ENCODE measurements around the gene REXO1. TPM values are rescaled to one million over a fixed set of nuclear protein-coding genes. Genes with fewer than 3 reads are reported as not detected.
A peak's percentile ranks its signal among the peaks of the same experiment; 100 is the strongest.

Gene REXO1
- polyA plus RNA-seq, 3 donors: 2.8 to 60.8 (median 3.0) TPM

- Mint-ChIP-seq H3K27me3 (ENCODE audit: low read depth in 3 of 3) (peaks cover 4 to 9% (median 5%) of the 10 kb centered on the region in 3 donors), H3K4me1 (peaks cover 67% of the 10 kb centered on the region), H3K27ac (peak overlapping the region; percentile 92 to 96 (median 94)), H3K9me3 (no peaks in the 10 kb centered on the region), H3K4me3 (peak overlapping the region; percentile 81 to 90), H3K36me3 (no peaks in the 10 kb centered on the region)
- H3K9ac ChIP-seq (ENCODE audit: insufficient read depth, low read length, poor library complexity, severe bottlenecking): peak overlapping the region; percentile 89
- peak overlapping the region; percentile 92 for H3K4me2 ChIP-seq (replicated peaks; ENCODE audit: extremely low read depth, low read length, poor library complexity, severe bottlenecking)
- peak overlapping the region; percentile 58 for H2AFZ ChIP-seq (ENCODE audit: insufficient read depth, low read depth, low read length, poor library complexity, severe bottlenecking)
- peak; percentile 90 to 93 (median 90) for DNase-seq
- H3K27me3 ChIP-seq (ENCODE audit: control insufficient read depth in 2 of 2, insufficient read depth in 2 of 2, low read length in 2 of 2): no peaks in the 10 kb centered on the region
- 0% methylated on average over 57 of the region's 73 CpGs for WGBS (ENCODE audit: insufficient coverage)
- H3K9me3 ChIP-seq (replicated peaks in 1 of 2; ENCODE audit: control insufficient read depth in 1 of 2, insufficient read depth in 1 of 2, low read length in 2 of 2): no peaks in the 10 kb centered on the region
- H3K4me1 ChIP-seq (ENCODE audit: control insufficient read depth in 1 of 2, insufficient read depth in 2 of 2, low read length in 2 of 2): peaks cover 88 to 97% of the 10 kb centered on the region in 2 donors
- peaks cover 0 to 2% of the 10 kb centered on the region in 2 donors for H3K36me3 ChIP-seq (replicated peaks in 1 of 2; ENCODE audit: control insufficient read depth in 1 of 2, insufficient read depth in 2 of 2, low read length in 2 of 2)
- H3K4me3 ChIP-seq (replicated peaks in 1 of 3; ENCODE audit: low read depth in 2 of 3, low read length in 3 of 3): peak overlapping the region; percentile 38 to 97 (median 84)
- H3K27ac ChIP-seq (ENCODE audit: low read depth in 1 of 2, low read length in 2 of 2): peak overlapping the region; percentile 86 to 92
- intact Hi-C loops (cut with micrococcal nuclease): no loop called here
- peaks cover 99% of the 10 kb centered on the region for H3K79me2 ChIP-seq (ENCODE audit: insufficient read depth, low read length)
- peaks cover 85% of the 10 kb centered on the region for H4K20me1 ChIP-seq (ENCODE audit: insufficient read depth, low read length)
- TF ChIP-seq, protein P1, sequence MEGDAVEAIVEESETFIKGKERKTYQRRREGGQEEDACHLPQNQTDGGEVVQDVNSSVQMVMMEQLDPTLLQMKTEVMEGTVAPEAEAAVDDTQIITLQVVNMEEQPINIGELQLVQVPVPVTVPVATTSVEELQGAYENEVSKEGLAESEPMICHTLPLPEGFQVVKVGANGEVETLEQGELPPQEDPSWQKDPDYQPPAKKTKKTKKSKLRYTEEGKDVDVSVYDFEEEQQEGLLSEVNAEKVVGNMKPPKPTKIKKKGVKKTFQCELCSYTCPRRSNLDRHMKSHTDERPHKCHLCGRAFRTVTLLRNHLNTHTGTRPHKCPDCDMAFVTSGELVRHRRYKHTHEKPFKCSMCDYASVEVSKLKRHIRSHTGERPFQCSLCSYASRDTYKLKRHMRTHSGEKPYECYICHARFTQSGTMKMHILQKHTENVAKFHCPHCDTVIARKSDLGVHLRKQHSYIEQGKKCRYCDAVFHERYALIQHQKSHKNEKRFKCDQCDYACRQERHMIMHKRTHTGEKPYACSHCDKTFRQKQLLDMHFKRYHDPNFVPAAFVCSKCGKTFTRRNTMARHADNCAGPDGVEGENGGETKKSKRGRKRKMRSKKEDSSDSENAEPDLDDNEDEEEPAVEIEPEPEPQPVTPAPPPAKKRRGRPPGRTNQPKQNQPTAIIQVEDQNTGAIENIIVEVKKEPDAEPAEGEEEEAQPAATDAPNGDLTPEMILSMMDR (IDR thresholded peaks at IDR 0.05): no peak
These were observed 8.7 kb upstream of the REXO1 start for GRCh38 chr19:1856698-1857603.

DNA sequence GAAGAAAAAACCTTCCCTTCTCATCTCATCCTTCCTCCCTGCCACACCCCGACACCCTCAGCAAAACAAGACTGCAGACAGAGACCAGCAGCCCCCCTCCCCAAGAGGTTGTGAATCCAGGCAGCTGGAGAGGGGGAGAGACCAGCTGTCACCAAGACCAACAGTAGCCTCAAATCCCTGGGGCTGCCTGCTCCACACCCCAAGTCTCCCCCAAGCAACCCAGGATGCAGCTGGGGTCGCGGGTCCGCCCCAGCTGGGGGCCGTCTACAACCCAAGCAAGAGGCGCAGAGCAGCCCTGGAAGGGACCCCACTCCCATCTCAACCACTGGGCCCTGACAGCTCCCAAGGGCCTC is 8.0 kb upstream of the REXO1 start:
- TF ChIP-seq, protein P1 (IDR thresholded peaks at IDR 0.05): no peak
- Mint-ChIP-seq H3K27me3 (ENCODE audit: low read depth in 3 of 3) (peaks cover 4 to 9% (median 6%) of the 10 kb centered on the region in 3 donors), H3K36me3 (peaks cover under 1% of the 10 kb centered on the region in 2 donors), H3K4me3 (peak overlapping the region; percentile 81 to 90), H3K27ac (peak overlapping the region; percentile 92 to 96 (median 94)), H3K4me1 (peaks cover 61% of the 10 kb centered on the region), H3K9me3 (no peaks in the 10 kb centered on the region)
- intact Hi-C loops (cut with micrococcal nuclease): no loop called here
- DNase-seq: no peak
- Histone ChIP-seq H3K36me3 (replicated peaks in 1 of 2; ENCODE audit: control insufficient read depth in 1 of 2, insufficient read depth in 2 of 2, low read length in 2 of 2) (peaks cover 0 to 2% of the 10 kb centered on the region in 2 donors), H3K27me3 (ENCODE audit: control insufficient read depth in 2 of 2, insufficient read depth in 2 of 2, low read length in 2 of 2) (no peaks in the 10 kb centered on the region), H3K4me2 (replicated peaks; ENCODE audit: extremely low read depth, low read length, poor library complexity, severe bottlenecking) (peak overlapping the region; percentile 92), H3K4me1 (ENCODE audit: control insufficient read depth in 1 of 2, insufficient read depth in 2 of 2, low read length in 2 of 2) (peaks cover 84 to 97% of the 10 kb centered on the region in 2 donors), H3K27ac (ENCODE audit: low read depth in 1 of 2, low read length in 2 of 2) (peak overlapping the region; percentile 86 to 92), H3K79me2 (ENCODE audit: insufficient read depth, low read length) (peaks cover 99% of the 10 kb centered on the region), H3K4me3 (replicated peaks in 1 of 3; ENCODE audit: low read depth in 2 of 3, low read length in 3 of 3) (peak overlapping the region; percentile 38 to 97 (median 84)), H3K9ac (ENCODE audit: insufficient read depth, low read length, poor library complexity, severe bottlenecking) (peak overlapping the region; percentile 89), H2AFZ (ENCODE audit: insufficient read depth, low read depth, low read length, poor library complexity, severe bottlenecking) (peak overlapping the region; percentile 58), H3K9me3 (replicated peaks in 1 of 2; ENCODE audit: control insufficient read depth in 1 of 2, insufficient read depth in 1 of 2, low read length in 2 of 2) (no peaks in the 10 kb centered on the region), H4K20me1 (ENCODE audit: insufficient read depth, low read length) (peaks cover 85% of the 10 kb centered on the region)
- WGBS (ENCODE audit: insufficient coverage): 0% methylated on average over 5 of the region's 6 CpGs

Measured in CD14-positive monocyte (primary cell).